Measurements from ENCODE around the gene MTMR2.

Gene MTMR2

DNA sequence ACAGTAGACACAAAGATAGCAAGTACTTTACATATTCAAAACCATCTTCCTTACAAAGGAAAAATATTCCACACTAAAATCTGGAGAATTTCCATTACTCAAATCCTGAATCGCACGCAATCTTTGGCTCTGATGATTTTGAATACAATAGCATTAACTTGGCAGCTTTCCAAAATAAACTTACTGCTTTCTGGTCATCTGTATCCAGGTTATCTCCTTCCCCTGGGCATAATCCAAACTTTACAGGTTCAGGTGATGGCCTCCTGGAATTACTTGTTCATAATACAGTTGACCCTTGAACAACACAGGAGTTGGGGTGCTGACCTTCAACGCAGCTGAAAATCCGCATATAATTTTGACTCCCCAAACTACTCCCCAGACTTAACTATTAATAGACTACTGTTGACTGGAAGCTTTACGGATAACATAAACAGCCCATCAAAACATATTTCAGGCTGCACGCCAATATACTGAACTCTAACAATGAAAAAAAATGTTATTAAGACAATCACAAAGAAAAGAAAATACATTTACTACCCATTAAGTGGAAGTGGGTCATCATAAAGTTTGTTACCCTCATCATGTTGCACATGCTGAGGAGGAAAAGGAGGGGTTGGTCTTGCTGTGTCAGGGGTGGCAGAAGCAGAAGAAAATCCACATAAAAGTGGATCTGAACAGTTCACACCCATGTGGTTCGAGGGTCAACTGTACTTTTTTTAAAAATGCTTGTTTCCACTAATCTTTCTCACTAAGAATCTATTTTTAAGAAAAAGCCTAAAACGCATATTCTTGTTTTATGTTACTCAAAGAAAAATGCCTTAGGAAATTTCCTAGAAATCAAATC lies 6.5 kb downstream of the MTMR2 start:
- DNase-seq = no peak

DNA sequence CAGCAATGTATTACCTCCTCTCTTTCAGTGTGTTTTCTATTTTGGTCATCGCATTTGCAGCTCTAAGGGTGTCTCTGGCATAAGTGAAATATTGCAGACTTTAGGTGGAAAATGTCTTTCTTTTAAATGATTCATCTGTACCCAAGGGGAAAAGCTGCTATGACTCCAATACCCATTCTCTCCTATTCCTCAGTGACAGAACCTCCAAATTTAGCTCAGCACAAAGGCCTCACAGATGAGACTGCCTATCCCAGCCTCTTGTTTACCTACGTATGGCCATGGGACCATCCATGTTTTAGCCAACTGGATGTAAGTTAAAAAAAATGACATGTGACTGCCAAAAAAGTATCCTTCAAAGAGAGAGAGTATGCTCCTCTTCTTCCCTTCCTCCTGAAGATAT lies 7.9 kb downstream of the MTMR2 start:
- no peak for DNase-seq

DNA sequence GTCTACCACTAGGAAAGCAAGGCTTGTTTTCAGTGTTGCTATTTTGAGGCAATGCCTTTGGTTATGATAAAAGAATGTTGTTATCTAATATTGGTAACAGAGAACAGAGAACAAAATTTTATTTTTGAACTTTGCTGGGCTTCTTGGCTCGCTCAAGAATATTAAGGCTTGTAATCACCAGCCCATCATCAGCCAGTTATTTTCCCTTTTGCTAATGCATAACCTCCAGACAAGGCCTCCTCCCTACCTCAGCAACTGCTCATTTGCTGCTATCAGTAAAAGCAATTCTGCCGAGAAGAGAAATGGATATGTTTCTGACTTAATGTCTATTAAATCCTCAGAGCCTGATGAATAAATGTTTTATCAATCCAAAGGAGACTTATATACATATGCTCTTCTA lies 8.9 kb downstream of the MTMR2 start:
- DNase-seq = no peak

DNA sequence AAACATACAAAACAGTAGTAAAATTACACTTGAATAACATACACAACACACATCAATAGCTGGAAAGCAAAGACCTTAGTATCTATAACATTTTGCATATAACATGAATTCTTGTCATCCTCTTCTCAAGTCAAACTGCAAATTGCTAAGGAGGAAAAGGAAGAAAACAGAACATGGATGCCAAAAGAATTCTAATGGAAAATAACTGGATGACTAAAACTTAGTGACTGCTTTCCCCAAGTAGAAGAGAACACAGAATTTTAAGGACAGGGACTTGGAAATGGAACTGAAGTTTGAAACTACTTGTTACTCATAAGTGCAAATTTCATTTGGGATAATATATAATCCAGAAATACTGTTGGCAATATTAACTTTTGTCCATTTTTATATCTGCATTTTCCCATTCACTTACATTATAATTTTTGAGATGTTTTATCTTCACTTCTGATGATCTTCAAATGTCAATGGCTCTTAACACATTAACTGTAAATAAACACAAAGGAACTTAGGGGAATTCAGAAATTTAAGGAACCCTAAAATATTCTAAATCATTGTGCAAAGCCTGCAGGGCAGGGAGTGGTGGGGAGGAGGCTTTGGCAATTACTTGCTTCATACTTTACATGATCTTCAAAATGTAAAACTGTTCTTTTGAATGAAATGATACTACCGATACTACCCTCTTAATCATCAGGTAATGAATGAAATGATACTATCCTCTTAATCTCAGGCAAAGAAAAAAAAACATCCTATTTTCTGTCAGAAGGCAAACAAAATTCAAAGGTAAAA lies 9.9 kb downstream of the MTMR2 start:
- no peak for DNase-seq

DNA sequence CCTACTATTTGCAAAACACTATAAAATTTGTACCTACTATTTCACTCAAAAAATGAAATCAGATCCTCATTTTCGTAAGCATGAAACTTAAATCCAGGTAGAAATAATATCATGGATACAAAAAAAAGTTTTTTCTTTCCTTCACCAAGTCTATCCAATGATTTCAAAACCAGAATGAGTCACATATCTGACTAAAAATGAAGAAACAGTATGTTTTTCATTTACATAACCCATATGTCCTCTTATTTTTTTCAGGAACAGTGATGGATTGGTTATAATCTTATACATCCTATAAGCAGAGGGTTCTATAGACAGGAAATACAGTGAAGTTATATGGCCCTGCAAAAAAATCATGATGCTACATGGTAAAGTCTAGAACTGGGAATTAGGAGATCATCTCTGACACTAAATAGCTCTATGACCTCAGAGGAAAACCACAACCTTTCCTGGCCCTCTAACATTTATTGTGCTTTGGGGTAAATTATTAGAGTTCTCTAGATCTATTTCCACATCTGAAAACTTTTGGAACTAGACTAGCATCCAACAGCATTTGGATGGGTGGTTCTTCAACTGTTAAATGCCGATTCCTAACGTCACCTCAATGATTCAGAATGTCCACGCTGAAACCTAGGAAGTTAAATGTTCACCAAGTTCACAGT lies 10.9 kb downstream of the MTMR2 start:
- DNase-seq = no peak

DNA sequence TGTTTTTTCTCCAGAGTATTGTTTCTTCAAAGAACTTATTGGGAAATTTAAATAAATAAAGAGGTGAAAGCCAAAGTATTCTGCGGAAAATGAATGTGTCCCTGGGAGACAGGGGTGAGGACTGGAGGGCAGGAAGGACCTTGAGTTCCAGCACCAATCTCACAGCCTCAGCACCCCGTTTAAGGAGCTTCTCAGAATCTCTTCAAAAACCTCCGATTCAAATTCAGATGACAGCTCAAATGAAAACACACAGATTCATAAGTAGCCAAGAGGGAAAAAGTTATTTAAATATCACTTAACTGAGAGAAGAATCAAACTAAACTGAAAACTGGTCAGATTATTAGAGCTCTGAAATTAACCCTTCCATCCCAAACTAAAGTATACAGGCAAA lies 12.5 kb downstream of the MTMR2 start:
- DNase-seq = no peak

DNA sequence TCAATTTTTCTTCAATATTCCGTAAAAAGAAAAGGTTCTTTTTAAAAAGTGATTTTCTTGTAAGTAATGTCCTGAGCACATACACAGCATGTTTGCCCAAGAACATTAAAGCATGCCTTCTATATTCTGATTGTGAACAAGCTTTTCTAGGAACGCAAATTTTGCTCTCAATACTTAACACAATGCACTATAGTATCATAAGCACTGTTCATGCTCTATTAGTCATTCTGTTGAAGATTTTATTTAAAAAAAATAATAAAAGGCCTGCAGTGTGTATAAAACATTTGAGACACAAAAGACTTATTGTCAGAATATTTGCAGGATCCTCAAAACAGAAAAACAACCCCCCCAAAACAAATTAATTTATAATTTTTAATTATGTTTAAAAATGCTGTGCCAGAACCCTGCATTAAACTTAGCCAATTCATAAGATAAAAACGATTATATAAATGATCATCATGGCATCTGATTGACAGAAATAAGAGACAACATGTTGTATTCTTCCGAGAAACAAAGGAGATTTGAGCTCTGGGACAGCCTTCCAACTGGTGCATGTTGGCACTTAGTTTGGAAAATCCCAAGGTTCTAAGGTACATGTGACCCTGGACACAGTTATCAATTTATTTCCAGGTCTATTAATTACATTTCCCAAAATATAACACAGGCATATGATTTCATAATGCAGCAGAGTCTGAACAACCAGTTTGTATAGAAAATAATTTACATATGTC lies 13.1 kb downstream of the MTMR2 start:
- DNase-seq = no peak

DNA sequence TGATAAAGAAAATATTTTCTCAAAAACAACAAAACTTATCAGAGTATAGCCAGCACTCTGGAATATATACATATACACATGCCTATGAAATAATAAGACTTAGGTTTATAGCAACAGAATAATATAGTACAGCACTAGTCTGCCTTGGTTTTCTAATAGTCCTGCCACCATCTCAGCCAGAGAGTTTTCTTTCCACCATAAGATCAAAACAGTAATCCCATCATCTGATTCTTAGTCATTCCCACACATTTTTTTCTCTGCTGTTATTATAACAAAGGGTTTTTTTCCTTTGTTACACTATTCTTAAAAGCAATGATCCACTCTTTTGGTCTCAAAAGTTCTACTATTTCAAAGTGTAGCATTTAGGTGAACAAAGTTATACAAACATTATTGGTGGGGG lies 15.1 kb downstream of the MTMR2 start:
- no peak for DNase-seq

DNA sequence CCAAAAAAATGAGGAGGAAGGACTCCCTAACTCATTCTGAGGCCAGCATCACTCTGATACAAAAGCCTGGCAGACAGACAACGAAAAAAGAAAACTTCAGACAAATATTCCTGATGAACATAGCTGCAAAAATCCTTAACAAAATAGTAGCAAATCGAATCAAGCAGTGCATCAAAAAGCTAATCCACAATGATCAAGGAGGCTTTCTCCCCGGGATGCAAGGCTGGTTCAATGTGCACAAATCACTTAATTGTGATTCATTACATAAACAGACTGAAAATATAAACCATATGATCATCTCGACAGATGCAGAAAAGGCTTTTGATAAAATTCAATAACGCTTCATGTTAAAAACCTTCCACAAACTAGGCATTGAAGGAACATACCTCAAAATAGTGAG lies 16.4 kb downstream of the MTMR2 start:
- DNase-seq = no peak

DNA sequence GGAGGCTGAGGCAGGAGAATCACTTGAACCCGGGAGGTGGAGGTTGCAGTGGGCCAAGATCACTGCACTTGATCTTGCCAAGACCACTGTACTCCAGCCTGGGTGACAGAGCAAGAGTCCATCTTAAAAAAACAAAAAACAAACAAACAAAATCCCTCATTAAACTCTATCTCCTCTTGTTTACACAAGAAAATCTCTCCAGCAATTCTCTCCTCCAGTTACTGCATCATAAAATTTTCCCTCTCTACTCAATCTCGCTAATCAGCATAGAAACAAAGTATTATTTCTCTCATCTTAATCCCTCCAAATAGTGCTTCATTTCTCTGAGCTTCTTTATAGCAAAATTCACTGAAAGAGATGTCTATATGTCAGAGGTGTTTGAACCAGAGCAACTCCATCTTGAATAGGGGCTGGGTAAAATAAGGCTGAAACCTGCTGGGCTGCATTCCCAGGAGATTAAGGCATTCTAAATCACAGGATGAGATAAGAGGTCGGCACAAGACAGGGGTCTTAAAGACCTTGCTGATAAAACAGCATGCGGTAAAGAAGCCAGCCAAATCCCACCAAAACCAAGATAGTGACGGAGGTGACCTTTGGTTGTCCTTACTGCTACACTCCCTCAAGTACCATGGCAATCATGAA lies 19.8 kb downstream of the MTMR2 start:
- DNase-seq = no peak

DNA sequence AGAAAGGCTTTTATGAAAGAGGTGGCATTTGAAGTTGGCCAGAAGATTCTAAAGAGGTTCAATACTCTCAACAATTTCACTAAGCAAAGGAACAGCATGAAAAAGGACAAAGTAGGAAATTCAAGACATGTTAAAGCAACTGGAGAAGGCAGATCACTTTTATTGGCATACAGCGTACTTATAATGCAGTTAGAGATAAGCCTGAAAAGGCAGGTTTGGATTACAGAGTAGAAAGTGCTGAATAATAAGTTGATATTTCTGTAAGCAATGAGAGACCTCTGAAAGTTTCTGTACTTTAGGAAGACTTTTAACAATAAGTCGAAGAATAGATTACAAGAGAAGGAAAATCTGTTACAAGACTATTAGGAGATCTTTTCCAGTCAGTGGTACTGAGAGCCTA lies 25.1 kb downstream of the MTMR2 start:
- no peak for DNase-seq

DNA sequence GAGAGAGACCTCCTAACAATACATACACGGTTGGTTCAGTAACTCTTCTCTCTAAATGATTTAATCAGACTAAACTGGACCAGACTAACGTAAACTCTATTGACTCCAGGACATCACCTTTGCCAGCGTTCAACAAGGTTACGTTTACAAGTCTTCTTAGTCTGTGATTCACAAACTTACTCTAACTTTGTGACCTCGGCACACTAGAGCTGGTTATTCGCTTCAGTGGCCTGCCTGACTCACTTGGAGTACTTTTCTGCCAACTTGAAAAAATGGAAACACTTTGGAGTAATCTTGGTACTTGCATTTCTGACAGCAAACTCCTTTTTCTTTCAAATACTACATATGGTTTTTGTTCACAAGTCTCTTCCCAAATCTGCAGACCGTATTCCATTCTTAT lies 26.2 kb downstream of the MTMR2 start:
- no peak for DNase-seq

DNA sequence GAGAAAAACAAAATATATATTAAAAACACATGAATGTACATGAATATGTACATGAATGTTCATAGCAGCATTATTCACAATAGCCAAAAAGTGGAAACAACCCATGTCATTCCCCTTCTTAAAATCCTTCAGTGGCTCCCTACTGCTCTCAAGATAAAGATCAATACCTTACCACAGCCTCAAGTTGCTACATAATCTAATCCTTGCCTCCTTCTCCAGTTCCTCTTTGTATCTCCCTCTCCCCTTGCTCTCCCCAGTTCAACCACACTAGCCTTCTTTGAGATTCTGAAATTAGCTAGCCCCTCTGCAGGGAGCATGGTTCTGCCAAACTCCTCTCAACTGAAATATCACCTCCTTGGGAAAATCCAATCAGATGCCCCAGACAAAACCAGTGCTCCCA lies 28.1 kb downstream of the MTMR2 start:
- DNase-seq = no peak

DNA sequence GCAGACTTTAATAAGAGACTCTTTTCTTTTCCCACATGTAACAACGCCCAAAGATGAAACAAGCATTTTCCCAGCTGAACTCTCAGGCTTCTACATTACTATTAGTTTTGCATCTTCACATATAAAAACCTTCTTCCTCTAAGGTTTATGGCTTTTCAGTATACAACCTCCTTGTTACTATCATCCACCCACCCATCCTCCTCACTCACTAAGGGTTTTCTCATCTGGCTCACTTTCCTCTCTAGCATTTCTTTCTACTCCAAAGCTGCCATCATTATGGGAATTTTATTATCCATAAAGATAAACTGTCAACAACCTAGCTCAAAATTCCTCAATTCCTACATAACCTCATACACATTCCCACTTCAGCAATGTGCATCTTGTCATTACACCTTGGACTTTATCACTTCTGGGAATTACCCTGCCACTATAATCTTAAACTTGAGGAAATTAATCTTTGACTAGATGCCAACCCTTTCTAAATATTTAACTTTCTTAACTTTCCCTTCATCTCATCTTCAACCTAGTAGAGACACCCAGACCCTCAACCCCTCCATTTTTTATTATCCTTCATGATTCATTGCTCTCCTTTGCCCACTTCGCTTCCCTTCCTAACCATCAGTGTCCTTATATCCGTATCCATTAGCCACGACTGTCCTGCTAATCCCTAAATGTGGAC lies 30.9 kb downstream of the MTMR2 start:
- no peak for DNase-seq

DNA sequence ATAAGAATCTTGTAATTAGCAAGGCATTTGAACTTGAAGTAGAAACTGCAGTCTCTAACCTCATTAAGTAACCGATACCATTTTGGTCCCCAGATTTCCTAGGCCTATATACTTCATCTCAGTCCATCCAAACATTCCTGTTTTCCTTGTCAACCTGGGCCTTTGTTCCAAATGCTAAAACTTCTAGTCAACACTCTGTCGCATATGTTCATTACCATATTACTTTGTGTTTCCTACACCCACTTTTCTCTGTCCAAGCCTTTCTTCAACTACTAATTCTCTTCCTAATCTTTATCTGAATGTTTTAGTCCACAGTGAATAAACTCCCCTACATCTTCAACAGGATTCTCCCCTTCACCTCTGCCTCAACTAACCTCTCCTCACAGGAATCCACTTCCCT lies 31.4 kb downstream of the MTMR2 start:
- DNase-seq = no peak

DNA sequence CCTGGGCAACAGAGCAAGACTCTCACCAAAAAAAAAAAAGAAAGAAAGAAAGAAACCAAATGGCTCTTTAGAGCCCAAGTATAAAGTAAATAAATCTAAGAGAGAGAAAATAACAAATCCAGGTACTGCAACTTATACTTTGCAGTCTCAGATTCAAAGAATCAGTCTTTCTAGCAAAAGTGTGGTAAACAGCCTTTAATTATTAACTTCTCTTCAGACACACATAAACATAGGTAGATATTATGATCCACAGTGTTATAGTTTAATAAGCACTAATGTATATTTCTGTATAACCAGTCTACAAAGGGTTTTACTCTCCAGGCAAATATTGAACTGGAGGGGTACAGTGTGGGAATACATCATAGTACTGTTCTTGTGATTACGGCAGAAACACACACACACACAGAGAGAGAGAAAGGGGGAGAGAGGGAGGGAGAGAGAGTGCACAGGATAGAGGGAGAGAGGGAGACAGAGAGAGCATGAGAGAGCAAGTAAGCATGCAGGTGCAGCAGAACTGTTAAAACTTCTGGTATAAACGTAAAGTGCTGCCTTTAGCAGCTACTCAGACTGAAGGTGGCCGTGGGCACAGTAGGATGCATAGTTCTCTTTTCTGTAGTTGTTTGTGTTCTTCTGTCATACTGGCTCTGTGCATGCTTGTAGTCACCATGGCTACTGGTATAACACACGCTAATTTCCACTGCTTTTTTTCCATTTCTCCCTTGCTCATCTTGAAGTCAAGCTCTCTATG lies 32.3 kb downstream of the MTMR2 start:
- no peak for DNase-seq

DNA sequence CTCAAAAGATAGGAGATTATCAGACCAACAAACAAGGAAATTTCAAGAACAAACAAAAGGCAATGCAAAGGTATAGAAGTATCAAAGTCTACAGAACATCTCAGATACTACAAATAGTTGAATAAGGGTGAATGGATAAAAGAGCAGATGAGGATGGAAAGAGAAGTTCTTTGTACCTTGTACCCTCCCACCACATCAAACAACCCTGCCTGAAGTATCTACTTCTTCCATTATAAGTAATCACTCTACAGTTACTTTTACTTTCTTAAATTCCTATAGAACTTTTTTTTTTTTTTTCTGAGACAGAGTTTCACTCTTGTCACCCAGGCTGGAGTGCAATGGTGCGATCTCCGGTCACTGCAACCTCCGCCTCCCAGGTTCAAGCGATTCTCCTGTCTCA lies 35.1 kb downstream of the MTMR2 start:
- DNase-seq = no peak

DNA sequence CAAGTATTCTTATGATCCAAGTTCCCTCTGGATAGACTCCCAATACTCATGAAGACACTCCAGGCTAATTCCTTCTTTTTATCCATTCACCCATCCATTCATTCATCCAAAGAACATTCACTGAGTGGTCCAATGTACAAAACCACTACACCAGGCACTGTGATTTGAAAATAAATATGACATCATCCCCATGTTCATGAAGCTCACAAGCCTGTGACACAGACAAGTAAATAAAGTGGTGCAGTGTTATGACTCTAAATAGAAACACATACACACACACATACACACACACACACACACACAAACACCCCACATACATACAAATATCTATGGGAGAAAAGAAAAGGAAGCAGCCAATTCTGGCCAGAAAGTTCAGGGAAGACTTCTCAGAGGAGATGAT lies 35.5 kb downstream of the MTMR2 start:
- DNase-seq = no peak

DNA sequence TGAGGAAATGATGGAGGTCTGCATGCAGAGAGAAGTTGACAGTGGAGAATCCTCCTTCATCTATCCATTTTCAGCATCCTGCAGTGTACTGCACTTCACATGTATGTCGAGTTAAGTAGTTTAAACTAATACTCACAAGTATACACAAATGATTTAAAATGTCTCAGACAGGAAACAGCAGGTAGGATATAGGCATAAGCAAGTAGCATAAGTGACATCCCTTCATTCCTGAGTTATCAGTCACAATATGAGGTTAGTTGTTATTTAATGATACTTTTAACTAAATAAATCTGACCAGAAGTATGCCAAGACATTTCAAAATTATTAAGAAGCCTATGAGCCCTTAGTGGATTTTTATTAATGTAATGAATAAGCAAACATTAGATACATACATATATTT lies 37.4 kb downstream of the MTMR2 start:
- no peak for DNase-seq

DNA sequence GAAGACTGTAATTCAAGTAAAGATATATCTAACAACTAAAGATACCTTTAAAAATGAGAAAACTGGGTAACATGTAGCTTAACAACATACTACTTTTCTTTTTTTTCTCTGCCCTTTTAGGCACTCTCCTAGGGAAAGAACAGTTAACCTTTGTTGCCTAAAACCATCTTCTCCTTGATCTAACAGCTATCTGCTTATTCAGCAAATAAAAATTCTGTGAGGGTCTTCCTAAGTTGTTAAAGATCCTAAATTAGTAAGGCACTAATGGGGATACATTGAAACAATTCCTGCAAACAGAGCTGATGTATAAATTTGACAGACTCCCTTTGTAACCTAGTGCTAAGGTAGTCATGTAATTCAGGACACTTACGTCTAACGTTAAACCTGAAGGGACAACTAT lies 39.1 kb downstream of the MTMR2 start:
- no peak for DNase-seq

DNA sequence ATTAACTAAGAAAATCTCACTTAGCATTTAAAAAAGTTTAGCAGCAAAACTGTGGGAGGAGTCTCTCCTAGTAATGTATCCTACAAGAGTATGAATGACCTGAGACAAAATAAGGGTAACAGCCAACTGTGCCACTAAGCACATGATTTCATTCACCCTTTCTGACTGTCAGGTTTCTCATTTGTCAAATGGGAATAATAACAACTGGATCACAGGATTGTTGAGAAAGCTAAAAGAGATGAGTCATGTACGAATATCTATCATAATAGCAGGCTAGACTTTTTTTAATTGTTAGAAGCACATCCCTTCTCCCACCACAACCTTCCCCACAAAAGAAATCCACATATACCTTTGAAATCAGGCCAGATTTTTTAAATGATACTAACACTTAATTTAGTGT lies 39.5 kb downstream of the MTMR2 start:
- DNase-seq = no peak
